CD4-positive, alpha-beta T cell treated with Interferon alpha-2 for 1 hour (primary cell): ENCODE measurements around the gene GSK3A.

Experiments used
- DNase-seq, 2 donors: peaks; one replicate each; pipeline ENCODE4 v3.0.0-alpha.2; 2020 to 2022

The GSK3A gene

GRCh38 chr19:42247640-42248199, 5.3 kb upstream of the GSK3A start:
- DNase-seq = peak in 1 of 2 donors; percentile 34

- peak in 1 of 2 donors; percentile 44 for DNase-seq
Observed at GRCh38 chr19:42246922-42247639, 4.7 kb upstream of the GSK3A start.

- DNase-seq = peak in 1 of 2 donors; percentile 43
Observed at GRCh38 chr19:42246143-42246921, 3.9 kb upstream of the GSK3A start.

- DNase-seq = no peak
Observed at GRCh38 chr19:42245231-42245630, 2.8 kb upstream of the GSK3A start.

GRCh38 chr19:42244347-42245220, 2.2 kb upstream of the GSK3A start:
- peak; percentile 91 to 95 for DNase-seq

- no peak for DNase-seq
Observed at GRCh38 chr19:42242069-42242511, 312 bp downstream of the GSK3A start.

GRCh38 chr19:42241279-42241678, 1.1 kb downstream of the GSK3A start:
- no peak for DNase-seq

- DNase-seq = no peak
Observed at GRCh38 chr19:42239544-42240220, 2.7 kb downstream of the GSK3A start.

- no peak for DNase-seq
Observed at GRCh38 chr19:42235181-42235580, 7.2 kb downstream of the GSK3A start.

GRCh38 chr19:42234364-42234763, 8.0 kb downstream of the GSK3A start:
- DNase-seq = no peak

- DNase-seq = no peak
Observed at GRCh38 chr19:42233678-42234292, 8.6 kb downstream of the GSK3A start.

GRCh38 chr19:42233106-42233505, 9.3 kb downstream of the GSK3A start:
- no peak for DNase-seq

GRCh38 chr19:42232435-42232834, 10.0 kb downstream of the GSK3A start:
- no peak for DNase-seq

GRCh38 chr19:42230571-42230970, 11.8 kb downstream of the GSK3A start:
- no peak for DNase-seq

- DNase-seq = no peak
Observed at GRCh38 chr19:42229855-42230351, 12.5 kb downstream of the GSK3A start.

GRCh38 chr19:42229301-42229854, 13.0 kb downstream of the GSK3A start:
- no peak for DNase-seq

- no peak for DNase-seq
Observed at GRCh38 chr19:42228641-42229040, 13.8 kb downstream of the GSK3A start.

GRCh38 chr19:42226886-42227285, 15.5 kb downstream of the GSK3A start:
- no peak for DNase-seq

GRCh38 chr19:42225718-42226292, 16.6 kb downstream of the GSK3A start:
- no peak for DNase-seq

GRCh38 chr19:42224940-42225717, 17.3 kb downstream of the GSK3A start:
- no peak for DNase-seq
